ENCODE measurements around the gene BABAM2.

BABAM2 gene

DNA sequence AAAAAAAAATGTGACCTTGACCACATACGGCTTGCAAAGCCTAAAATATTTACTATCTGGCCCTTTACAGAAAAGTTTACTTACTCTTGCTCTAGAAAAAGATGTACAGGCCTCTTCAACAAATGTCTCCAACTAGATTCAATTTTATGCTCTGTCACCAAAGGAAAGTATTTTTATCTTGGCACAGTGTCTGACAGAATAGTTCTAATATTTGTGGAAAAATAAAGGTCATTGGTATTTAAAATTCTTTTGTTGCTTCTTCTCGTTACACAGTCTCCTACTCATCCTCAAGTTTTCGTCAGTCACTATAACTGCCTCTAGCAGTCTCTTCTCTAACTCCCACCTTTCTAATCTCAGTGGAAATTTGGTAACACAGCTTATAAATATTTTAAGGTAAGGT lies 1.7 kb upstream of the BABAM2 start:
- Histone ChIP-seq H3K27ac (no peak overlapping the region), H3K9me3 (ENCODE audit: severe bottlenecking) (no peaks in the 10 kb centered on the region), H3K27me3 (ENCODE audit: insufficient read depth, low read depth, severe bottlenecking) (peaks cover 4% of the 10 kb centered on the region), H3K36me3 (no peaks in the 10 kb centered on the region), H3K4me3 (ENCODE audit: low read depth, low read length) (no peak overlapping the region)
- TF ChIP-seq, protein P1, sequence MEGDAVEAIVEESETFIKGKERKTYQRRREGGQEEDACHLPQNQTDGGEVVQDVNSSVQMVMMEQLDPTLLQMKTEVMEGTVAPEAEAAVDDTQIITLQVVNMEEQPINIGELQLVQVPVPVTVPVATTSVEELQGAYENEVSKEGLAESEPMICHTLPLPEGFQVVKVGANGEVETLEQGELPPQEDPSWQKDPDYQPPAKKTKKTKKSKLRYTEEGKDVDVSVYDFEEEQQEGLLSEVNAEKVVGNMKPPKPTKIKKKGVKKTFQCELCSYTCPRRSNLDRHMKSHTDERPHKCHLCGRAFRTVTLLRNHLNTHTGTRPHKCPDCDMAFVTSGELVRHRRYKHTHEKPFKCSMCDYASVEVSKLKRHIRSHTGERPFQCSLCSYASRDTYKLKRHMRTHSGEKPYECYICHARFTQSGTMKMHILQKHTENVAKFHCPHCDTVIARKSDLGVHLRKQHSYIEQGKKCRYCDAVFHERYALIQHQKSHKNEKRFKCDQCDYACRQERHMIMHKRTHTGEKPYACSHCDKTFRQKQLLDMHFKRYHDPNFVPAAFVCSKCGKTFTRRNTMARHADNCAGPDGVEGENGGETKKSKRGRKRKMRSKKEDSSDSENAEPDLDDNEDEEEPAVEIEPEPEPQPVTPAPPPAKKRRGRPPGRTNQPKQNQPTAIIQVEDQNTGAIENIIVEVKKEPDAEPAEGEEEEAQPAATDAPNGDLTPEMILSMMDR (IDR thresholded peaks at IDR 0.05; ENCODE audit: low read depth, low read length) = no peak
- DNase-seq = no peak

DNA sequence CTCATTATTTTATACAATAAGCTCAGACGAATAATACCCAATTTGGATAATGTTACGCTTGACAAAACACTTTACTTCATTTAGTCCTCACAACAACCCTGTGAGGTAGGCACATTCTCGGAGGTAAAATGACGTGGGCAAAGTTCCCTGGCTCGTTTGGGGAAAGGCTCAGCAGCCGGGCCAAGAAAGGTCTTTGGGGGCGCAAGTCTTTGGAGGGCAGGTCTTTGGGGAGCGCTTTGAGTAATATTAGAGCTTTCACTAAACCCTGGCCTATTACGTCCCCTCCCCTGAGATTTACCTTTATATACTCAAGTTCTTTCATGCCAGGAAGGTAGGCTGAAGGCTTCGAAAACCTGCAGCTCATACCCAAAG lies 769 bp upstream of the BABAM2 start:
- H3K4me3 ChIP-seq (ENCODE audit: low read depth, low read length) = peak overlapping the region; percentile 98
- DNase-seq = no peak
- H3K27me3 ChIP-seq (ENCODE audit: insufficient read depth, low read depth, severe bottlenecking) = peaks cover 4% of the 10 kb centered on the region
- H3K36me3 ChIP-seq = no peaks in the 10 kb centered on the region
- H3K9me3 ChIP-seq (ENCODE audit: severe bottlenecking) = no peaks in the 10 kb centered on the region
- TF ChIP-seq, protein P1 (IDR thresholded peaks at IDR 0.05; ENCODE audit: low read depth, low read length) = no peak
- H3K27ac ChIP-seq = no peak overlapping the region; the same call in 1 of the 2 replicates

- peak; percentile 64 for DNase-seq
- H3K27me3 ChIP-seq (ENCODE audit: insufficient read depth, low read depth, severe bottlenecking) = no peaks in the 10 kb centered on the region
- H3K36me3 ChIP-seq = 0 out of 2 replicates have a peak, but pooled peaks cover 3% of the 10 kb centered on the region
- peak overlapping the region; percentile 98 for H3K4me3 ChIP-seq (ENCODE audit: low read depth, low read length)
- peak overlapping the region; percentile 87 for H3K27ac ChIP-seq
- TF ChIP-seq, protein P1 (IDR thresholded peaks at IDR 0.05; ENCODE audit: low read depth, low read length) = no peak
- no peaks in the 10 kb centered on the region for H3K9me3 ChIP-seq (ENCODE audit: severe bottlenecking)
These were observed 569 bp downstream of the BABAM2 start for GRCh38 chr2:27890924-27891672.

DNA sequence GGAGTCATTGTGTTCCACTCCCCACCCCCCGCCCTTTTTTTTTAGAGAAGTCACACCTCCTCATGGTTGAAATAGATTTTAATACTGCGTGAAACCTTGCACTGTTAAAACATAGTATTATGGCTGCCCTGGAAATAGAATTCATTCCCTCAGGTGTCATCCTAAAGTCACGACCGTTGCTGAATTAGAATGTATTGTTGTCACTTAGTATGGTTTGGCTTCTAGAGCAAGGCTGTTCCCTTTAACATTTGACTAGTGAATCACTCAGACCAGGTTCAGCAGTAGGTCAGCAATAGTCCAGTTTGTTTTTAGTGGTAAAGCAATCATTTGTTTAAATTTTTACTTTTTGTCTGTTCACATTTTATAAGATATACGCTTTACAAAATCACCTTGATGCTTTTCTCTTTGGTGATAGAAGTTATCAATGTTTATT lies 1.2 kb downstream of the BABAM2 start:
- Histone ChIP-seq H3K27me3 (ENCODE audit: insufficient read depth, low read depth, severe bottlenecking) (no peaks in the 10 kb centered on the region), H3K27ac (no peak overlapping the region), H3K4me3 (ENCODE audit: low read depth, low read length) (peak overlapping the region; percentile 98; the same call in 1 of the 2 replicates), H3K36me3 (0 out of 2 replicates have a peak, but pooled peaks cover 3% of the 10 kb centered on the region), H3K9me3 (ENCODE audit: severe bottlenecking) (no peaks in the 10 kb centered on the region)
- TF ChIP-seq, protein P1 (IDR thresholded peaks at IDR 0.05; ENCODE audit: low read depth, low read length) = no peak
- no peak for DNase-seq

GRCh38 chr2:27893006-27893405 lies 2.5 kb downstream of the BABAM2 start:
- Histone ChIP-seq H3K4me3 (ENCODE audit: low read depth, low read length) (no peak overlapping the region), H3K36me3 (0 out of 2 replicates have a peak, but pooled peaks cover 3% of the 10 kb centered on the region), H3K27ac (no peak overlapping the region), H3K27me3 (ENCODE audit: insufficient read depth, low read depth, severe bottlenecking) (no peaks in the 10 kb centered on the region), H3K9me3 (ENCODE audit: severe bottlenecking) (no peaks in the 10 kb centered on the region)
- no peak for DNase-seq
- TF ChIP-seq, protein P1 (IDR thresholded peaks at IDR 0.05; ENCODE audit: low read depth, low read length) = no peak

Data from WERI-Rb-1 (cell line).